HG02943 (cell line): ENCODE data around the gene HSPG2.

Source experiments
- ATAC-seq: cut with Tn5 transposase; IDR thresholded peaks from one replicate; pipeline ENCODE4 v1.9.1; 2021; ENCODE audit warnings: mild to moderate bottlenecking, low read depth, moderate library complexity; ENCODE audit not compliant: unreplicated experiment

Gene HSPG2

DNA sequence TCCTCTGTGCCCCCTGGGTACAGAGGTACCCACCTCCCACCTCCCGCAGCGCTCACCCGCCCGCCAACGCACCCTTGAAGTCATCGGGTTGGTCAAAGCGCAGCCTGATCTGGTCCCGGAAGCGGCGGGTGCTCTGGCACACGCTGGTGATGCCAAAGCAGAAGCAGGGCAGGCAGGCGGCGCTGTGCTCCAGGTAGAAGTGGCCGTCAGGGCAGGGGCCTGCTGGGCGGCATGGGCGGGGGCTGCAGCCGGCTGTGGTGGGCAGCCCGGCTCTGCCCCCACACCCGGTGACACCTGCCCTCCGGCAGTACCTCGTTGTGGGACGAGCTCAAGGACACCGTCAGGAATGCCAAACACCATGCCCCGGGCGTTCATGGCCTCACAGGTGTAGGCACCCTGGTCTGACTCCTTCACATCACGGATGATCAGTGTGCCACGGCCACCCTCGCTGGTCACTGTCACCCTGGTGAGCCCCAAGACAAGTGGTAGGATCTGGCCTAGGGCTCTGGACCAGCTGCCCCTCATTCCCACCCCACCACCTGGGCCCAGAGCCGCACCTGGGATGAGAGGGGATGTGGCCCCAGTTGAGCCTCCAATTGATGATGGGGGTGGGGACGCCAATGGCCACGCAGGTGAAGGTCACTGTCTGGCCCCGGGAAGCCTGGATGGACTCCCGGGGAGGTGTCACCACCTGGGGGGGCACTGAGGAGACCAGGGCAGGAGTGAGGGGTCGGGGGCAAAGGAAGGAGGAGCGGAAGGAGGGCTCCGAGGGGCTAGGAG is 52.5 kb downstream of the HSPG2 start:
- no peak for ATAC-seq

DNA sequence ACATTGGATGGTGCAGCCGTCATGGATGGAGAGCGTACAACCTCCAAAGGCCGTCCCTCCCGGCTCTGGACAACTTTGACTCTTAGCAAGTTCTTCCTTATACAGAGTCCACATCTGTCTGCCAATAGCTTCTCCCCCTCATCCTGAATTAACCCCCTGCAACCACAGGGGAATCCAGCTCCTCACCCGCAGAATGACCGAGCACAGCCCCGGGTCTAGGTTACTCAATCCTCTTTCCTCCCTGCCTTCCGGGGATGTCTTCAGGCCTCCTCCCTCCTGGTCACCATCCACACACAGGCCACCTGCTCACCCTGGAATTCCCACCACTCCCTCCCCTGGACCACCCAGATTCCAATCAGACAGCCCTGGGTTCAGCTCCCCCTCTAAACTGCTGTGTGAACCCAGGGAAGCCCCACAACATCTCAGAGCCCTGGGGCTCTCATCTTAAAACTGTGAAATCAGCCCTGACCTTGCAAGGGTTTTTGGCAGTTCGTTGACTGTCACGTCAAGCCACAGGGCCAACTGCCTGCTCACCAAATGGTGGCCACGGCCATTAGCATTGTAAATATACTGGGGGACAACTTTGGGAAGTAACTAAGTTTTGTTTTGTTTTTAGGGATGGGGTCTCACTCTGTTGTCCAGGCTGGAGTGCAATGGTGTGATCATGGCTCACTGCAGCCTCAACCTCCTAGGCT is 54.2 kb downstream of the HSPG2 start:
- ATAC-seq = no peak

DNA sequence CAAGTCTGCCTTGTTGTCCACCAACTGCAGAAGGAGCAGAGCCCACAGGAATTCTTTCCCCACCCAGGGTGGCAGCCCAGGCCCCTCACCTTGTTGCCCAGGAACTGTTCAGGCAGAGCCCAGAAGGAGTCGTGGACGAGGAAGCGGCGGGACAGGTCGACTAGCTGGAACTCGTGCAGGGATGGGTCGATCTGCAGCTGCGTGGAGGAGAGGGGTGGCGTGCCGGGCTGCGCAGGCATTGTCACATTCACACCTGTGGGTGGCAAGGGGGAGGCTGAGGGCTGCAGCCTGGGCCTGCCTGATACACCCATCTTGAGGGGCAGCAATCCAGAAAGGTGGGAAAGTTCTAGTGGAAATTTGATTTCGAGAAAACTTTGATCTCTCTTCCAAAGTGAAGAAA is 55.9 kb downstream of the HSPG2 start:
- no peak for ATAC-seq

DNA sequence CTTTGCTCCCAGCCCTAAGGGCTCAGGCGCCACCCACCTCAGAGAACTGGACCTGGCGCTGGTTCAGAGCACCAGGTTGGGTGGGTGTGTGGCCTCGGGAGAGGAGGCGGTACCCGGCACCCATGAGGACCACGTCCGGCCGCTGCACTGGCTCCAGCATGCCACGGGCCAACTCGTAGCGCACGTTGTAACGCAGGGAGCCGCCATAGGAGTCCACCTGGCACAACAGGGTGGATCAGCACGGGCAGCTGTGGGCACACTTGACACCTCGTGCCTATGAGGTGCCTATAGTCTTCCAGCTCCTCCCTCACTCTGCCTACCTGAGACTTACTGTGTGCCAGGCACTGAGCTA is 56.5 kb downstream of the HSPG2 start:
- no peak for ATAC-seq

DNA sequence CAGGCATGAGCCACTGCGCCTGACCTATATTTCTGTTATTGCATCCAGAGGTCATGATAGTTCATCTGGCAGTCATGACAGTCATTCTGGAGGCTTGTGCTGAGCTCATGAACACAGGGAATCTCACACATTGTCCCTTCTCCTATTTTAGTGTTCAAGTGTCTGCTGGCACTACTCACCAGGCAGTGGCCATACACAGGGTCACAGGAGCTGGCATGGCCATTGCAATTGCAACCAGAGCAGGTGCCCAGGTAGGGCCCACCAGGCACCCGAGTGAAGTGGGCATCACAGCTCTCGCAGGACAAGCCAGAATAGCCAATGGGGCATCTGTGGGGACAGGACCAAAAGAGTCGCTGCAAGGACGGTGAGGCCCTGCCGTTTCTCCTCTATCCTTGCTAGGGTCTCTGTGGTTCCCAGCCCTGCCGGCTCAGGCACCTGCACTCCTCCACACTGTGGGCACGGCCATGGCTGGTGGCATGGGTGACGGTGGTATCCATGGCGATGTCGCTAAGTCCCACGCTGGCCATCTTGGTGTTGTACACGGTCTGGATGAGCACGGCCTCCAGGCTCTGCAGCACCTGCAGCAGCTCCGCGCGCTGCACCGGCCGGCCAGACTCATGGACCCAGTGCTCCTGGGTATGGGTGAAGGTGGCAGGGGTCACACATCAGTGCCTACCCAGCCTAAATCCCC is 57.0 kb downstream of the HSPG2 start:
- ATAC-seq = no peak

DNA sequence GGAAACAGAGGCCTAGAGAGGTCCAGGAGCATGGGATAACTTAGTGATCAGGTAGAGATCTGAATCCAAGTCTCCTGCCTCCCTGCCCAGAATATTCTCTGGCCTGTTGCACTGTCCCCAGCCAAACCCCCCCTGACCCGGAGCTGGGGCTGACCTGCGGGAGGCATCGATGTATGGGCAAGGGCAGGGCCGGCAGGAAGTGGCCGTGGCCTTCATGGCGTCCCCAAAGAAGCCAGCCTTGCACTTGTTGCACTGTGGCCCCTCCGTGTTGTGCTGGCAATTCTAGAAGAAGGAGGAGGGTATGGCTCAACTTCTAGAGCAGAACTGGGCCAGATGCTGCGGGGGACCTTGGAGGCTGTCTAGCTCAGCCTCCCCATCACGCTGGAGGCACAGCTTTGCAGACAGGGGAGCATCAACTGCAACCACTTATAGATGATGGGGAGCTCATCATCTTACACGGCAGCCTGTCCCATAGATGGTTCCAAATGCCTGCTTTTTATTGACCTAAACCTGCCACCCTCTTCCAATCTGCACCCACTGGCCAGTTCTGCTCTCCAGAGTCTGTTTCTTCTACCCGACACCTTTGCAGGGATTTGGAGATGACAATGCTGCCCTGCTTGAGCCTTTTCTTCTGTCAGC is 58.2 kb downstream of the HSPG2 start:
- no peak for ATAC-seq

DNA sequence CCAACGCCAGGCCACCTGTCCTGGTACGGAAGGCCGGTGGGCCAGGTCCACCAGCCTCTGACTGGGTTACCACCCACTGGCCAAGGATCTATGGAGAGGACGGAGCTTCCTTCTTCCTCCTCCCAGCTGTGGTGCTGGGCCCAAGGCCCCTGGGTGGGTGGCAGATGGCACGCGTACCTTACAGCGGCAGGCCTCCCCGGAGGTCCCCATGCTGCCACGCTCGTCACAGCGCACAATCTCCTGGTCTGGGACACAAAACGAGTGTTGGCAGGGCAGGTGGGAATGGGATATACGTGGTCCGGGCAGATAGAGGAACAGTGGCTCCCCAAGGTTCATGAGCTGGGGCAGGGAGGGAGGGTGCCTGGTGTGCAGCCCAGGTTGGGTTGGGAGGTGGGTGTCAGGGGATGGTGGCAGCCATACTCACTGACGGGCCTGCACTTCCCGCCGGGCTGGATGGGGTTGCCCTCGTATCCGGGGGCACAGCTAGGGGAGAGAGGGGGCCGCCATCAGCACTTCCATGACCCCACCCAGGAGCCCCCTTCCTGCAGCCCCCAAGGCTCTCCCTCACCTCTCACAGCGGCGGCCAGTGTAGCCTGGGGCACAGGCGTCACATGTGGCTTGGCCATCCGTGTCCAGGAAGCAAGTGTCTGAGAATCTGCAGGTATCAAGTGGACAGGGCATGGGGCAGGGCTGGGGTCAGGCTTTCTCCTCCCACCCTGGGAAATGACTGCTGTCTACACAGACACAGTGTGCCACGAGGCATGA is 58.9 kb downstream of the HSPG2 start:
- no peak for ATAC-seq

DNA sequence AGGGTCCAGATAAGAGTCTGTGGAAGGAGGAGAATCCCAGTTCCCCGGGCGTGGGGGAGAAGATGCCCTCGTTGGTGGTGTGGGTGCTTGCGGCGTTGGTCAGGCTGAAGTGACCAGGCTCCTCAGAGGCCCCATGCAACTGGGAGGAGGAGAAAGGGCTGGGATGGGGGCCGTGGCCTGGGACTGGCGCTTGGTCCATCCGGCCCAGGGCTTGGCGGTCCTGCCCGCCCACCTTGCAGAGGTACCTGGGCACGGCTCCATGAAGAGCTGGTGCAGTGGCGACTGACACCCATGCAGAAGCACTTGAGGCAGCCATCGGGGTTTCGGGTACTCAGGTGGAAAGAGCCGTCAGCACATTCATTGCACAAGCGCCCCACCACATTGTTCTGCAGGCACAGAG is 60.8 kb downstream of the HSPG2 start:
- ATAC-seq = no peak

DNA sequence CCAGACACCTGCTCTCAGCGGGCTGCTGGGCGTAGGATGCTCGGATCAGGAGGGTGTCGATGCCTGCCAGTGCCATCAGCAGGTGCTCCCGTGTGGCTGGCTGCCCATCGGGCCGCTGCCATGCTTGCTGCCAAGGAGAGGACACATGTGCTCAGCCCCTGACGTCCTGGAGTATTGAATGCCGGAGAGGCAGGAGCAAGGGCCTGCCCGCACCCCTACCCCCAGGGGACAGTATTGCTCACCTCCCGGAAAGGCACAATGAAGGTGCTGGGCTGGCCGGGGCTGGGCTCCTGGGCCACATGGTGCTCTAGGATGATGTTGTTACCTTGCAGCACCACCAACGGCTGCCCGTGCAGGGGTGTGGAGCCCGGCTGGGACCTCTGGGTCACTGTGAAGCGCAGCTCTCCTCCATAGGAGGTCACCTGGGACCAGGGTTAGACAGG is 61.5 kb downstream of the HSPG2 start:
- ATAC-seq = no peak

DNA sequence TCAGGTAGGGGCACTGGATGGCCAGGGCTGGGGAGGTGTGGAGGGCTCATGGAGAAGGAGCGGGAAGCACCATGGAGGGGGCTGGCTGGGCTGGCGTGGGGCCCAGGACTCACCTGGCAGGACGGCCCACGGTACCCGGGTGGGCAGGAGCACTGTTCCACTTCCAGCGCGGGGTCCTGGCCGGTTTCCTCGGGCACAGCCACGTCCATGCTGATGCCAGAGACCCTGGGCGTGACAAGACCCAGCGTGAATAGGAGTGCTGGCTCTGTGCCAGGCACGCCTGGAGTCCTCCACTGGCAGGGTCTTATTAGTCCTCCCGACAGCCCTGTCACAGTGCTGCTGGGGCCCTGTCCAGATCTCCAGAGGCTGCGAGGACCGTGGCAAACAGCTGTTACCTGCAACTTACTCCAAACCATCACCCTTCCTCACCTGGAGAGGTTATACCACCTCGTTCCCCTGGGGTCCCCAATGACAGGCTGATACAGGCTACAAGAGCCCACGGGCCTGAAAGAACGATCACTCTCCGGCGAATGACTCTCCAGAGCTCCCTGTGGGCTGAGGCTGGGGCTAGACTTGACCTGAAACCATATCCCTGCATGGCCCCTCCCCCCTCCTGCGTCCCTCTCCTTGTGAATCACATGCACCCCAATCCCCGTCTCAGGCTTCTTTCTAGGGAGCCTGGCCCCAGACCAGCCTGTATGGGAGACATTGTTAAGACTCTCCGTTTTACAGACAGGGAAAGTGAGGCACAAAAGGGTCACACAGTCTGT is 62.1 kb downstream of the HSPG2 start:
- no peak for ATAC-seq

DNA sequence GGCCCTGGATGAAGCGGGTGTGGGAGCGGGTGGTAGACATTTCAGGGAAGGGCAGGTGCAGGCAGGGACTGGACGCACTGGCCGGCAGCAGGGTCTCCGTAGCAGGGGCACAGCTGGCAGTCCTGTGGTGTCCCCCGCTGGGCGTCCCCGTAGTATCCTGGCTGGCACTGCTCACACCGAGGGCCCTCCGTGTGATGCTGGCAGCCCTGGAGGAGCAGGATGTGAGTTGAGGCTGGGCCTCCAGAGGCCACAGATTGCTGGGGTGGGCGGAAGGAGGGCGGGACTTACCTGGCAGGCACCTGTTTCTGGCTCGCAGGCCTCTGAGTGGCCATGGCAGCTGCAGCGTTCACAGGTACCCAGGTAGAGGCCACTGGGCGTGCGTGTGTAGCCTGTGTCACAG is 62.8 kb downstream of the HSPG2 start:
- ATAC-seq = no peak

DNA sequence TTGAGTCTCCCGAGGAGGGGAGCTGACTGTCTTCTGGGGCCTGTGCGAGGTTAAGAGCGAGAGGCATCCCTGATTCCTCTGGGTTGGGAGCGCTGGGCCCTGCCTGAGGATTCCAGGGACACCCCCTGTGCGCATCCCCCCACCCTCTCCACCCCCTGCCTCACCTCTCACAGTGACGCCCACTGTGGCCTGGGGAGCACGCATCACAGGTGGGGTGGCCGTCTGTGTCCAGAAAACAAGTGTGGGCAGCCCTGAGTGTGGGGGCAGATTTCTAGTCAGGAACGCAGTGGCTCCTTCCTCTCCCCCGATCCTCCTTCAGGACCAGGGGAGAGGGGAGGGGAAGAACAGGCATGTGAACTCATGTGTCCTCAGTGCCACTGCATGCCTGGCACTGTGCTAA is 63.3 kb downstream of the HSPG2 start:
- ATAC-seq = no peak

DNA sequence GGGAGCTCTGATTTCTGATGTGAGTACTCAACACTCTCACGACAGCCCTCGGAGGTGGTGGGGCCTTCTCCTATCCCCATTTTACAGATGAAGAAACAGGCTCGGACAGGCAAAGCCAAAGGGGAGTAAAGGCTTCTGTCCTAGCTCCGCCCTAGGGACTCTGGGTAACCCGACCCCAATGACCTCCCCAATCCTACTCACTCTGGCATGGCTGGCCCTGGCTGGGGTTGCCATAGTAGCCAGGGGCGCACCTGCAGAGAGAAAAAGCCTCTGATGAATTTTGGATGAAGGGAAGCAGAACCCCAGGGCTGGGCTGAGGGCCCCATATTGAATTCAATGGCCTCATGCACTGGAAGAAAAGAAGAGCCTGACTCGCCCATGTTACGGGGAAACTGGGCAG is 63.9 kb downstream of the HSPG2 start:
- no peak for ATAC-seq

DNA sequence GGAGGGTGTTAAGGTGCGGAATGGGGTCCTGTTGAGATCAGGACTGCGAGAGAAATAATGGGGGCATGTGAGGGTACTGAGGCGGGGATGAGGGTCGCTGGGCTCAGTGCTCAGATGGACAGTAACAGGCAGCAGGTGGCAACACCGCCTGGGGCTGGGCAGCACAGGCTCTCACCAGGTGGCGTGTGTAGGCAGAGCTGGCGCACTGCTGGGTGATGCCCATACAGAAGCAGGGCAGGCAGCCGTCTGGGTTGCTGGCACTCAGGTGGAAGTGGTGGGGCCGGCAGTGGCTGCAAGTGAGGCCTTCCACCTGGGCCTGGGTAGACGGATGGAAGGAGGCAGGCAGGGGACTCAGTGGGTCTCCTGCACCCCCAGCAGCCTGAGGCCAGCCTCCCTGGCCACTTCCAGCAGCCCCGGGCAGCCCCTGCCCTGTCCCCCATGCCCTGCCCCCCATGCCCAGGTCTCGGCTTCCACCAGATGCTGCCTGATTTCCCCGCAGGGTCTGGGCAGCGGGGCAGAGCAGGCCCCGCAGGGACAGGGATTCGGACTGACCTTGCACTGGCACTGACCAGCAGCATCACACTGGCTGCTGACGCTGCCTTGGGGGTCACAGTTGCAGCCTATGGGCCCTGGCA is 64.5 kb downstream of the HSPG2 start:
- ATAC-seq = no peak

DNA sequence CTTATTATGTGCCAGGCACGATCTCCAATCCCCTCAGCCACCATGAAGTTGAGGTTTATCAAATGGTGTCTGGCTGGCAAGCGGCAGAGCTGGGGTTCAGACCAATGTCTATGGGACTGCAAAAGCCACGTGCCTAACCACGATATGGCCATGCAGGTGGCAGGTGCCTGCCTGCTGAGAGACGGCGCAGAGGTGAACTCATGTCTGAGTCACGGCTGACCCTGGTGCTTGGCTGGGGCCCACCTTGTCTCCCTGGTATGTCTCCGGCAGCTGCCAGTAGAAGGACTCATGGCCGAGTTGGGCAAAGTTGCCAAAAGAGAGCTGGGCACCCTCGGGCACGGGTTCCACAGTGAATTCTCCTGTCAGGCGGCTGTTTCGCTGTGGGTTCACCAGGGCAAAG is 65.2 kb downstream of the HSPG2 start:
- no peak for ATAC-seq

DNA sequence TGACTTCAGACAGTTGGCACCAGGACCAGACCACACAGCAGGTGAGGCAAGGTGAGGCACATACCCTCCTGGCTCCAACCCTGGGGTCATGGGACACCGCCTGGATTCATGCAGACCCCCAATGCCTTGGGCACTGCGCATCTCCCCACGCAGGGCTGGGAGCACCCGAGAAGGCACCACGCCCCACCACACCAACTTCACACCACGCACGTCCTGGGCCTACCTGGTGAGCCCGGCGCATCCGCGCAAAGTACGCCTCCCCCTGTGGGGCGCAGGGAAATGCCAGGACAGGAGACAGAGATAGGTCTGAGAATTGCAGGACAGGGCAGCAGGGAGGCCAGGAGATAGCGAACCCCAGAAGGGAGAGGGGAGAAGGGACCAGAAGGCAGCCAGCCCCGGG is 66.5 kb downstream of the HSPG2 start:
- ATAC-seq = no peak

DNA sequence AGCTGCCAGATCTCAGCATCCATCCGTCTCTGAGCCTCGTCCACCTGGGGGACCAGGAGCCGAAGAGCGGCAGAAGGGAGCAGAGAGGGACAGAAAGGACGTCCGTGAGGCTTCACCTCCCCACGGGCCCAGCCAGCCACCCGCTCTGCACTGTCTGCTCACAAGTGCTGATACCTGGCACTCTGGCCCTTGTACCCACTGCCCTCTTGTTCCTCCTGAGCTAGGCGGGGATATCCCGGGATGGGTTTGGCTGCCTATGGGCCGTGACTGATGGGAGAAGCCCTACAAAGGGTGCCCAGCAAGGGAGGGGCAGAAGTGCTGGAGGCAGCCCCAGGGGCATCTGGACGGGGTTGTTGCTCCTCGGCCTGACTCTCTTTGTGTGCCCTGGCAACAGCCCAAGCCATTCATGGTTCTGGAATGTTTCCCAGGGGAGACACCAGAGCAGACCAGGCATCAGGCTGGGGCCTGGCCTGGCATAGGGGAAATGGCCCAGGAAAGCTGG is 67.4 kb downstream of the HSPG2 start:
- no peak for ATAC-seq

DNA sequence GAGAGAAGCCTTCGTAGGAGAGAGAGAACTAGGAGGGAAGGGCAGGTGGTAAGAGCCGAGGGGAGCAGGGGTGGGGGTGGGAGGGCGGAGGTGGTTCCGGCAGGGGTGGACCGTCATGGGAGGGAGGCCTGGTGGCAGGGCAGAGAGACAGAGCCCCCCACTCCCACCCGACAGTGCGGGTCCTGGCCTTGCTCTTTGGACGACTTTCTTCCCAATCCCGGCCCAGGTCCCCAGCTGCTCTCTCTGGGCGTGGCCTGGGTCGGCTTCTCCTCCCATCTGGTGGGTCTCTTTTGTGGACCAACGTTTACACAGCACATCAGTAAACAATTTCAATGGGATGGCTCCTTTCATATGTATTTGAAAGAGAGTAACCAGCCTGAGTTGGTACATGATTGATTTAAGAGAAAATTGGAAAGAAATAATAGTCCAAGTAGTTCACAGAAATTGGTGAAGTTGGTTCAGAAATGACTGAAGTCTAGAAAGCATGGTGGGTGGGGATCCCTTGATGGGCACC is 68.1 kb downstream of the HSPG2 start:
- ATAC-seq = no peak

DNA sequence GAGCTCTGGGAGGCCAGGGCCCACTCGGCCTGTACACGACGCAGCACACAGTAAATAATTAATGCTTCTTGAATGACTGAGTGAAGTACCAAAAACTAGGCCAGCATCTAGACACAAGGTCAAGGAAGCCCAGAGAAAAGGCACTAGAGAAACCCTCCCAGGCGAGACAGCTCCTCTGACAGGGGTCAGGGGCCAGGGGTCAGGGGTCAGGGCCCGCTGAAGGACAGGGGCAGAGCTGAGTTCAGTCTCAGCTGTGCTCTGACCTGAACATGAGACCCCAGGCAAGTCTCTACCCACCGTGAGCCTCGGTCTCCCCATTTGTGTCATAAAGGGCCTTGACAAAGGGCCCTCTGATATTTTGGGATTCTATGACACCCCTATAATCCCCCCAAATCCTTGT is 68.6 kb downstream of the HSPG2 start:
- no peak for ATAC-seq
